ENCODE results near the gene HOXB5. TPM values are rescaled to one million over a fixed set of nuclear protein-coding genes. Genes with fewer than 3 reads are reported as not detected.

HOXB5 gene
- total RNA-seq, 1 donor from 2014 or later = not detected

- Histone ChIP-seq H3K36me3 (ENCODE audit: insufficient read depth, low read length) (no peaks in the 10 kb centered on the region), H2AFZ (ENCODE audit: low read depth, low read length) (no peak overlapping the region), H3K4me1 (ENCODE audit: insufficient read depth, low read length) (peaks cover 14% of the 10 kb centered on the region), H3K4me2 (ENCODE audit: low read length) (peak overlapping the region; percentile 90), H3K27ac (ENCODE audit: low read depth, low read length) (no peak overlapping the region), H3K9me3 (ENCODE audit: insufficient read depth, low read depth, low read length) (no peaks in the 10 kb centered on the region), H4K20me1 (ENCODE audit: insufficient read depth, low read length) (peaks cover 4% of the 10 kb centered on the region), H3K4me3 (ENCODE audit: insufficient read depth, low read depth, low read length) (no peak overlapping the region), H3K27me3 (ENCODE audit: insufficient read depth, low read length) (peaks cover 84% of the 10 kb centered on the region), H3K9ac (ENCODE audit: low read length) (no peak overlapping the region), H3K79me2 (ENCODE audit: insufficient read depth, low read length) (peaks cover 38% of the 10 kb centered on the region)
- Mint-ChIP-seq H3K36me3 (ENCODE audit: low read depth, unreplicated experiment) (no peaks in the 10 kb centered on the region), H3K4me1 (ENCODE audit: low read depth, unreplicated experiment) (peaks cover 3% of the 10 kb centered on the region), H3K27ac (ENCODE audit: unreplicated experiment) (no peak overlapping the region), H3K4me3 (ENCODE audit: unreplicated experiment) (no peak overlapping the region), H3K27me3 (ENCODE audit: low read depth, unreplicated experiment) (peaks cover 98% of the 10 kb centered on the region), H3K9me3 (ENCODE audit: unreplicated experiment) (peaks cover 32% of the 10 kb centered on the region)
- FAIRE-seq = no peak
- no peak for DNase-seq (ENCODE audit: low read depth)
- TF ChIP-seq EZH2 (IDR thresholded peaks at IDR 0.05; ENCODE audit: insufficient read depth, low read length) = no peak
- TF ChIP-seq CTCF (IDR thresholded peaks at IDR 0.05; ENCODE audit: insufficient read depth, low read depth, low read length) = no peak
These were observed 9.3 kb downstream of the HOXB5 start for GRCh38 chr17:48584223-48584741.

GRCh38 chr17:48583708-48584222, 9.8 kb downstream of the HOXB5 start:
- H3K4me2 ChIP-seq (ENCODE audit: low read length) = peak overlapping the region; percentile 90
- H3K36me3 ChIP-seq (ENCODE audit: insufficient read depth, low read length) = no peaks in the 10 kb centered on the region
- peaks cover 84% of the 10 kb centered on the region for H3K27me3 ChIP-seq (ENCODE audit: insufficient read depth, low read length)
- H3K9me3 ChIP-seq (ENCODE audit: insufficient read depth, low read depth, low read length) = no peaks in the 10 kb centered on the region
- H3K4me3 ChIP-seq (ENCODE audit: insufficient read depth, low read depth, low read length) = no peak overlapping the region
- H4K20me1 ChIP-seq (ENCODE audit: insufficient read depth, low read length) = peaks cover 4% of the 10 kb centered on the region
- no peak overlapping the region for H3K27ac Mint-ChIP-seq (ENCODE audit: unreplicated experiment)
- peaks cover 3% of the 10 kb centered on the region for H3K4me1 Mint-ChIP-seq (ENCODE audit: low read depth, unreplicated experiment)
- DNase-seq (ENCODE audit: low read depth) (no peak), FAIRE-seq (no peak)
- peaks cover 37% of the 10 kb centered on the region for H3K9me3 Mint-ChIP-seq (ENCODE audit: unreplicated experiment)
- H3K9ac ChIP-seq (ENCODE audit: low read length) = no peak overlapping the region
- peaks cover 98% of the 10 kb centered on the region for H3K27me3 Mint-ChIP-seq (ENCODE audit: low read depth, unreplicated experiment)
- H3K79me2 ChIP-seq (ENCODE audit: insufficient read depth, low read length) = peaks cover 42% of the 10 kb centered on the region
- H2AFZ ChIP-seq (ENCODE audit: low read depth, low read length) = no peak overlapping the region
- TF ChIP-seq EZH2 (IDR thresholded peaks at IDR 0.05; ENCODE audit: insufficient read depth, low read length) (no peak), CTCF (IDR thresholded peaks at IDR 0.05; ENCODE audit: insufficient read depth, low read depth, low read length) (no peak)
- no peak overlapping the region for H3K27ac ChIP-seq (ENCODE audit: low read depth, low read length)
- H3K4me1 ChIP-seq (ENCODE audit: insufficient read depth, low read length) = peaks cover 14% of the 10 kb centered on the region
- no peak overlapping the region for H3K4me3 Mint-ChIP-seq (ENCODE audit: unreplicated experiment)
- peaks cover 2% of the 10 kb centered on the region for H3K36me3 Mint-ChIP-seq (ENCODE audit: low read depth, unreplicated experiment)

- Histone ChIP-seq H4K20me1 (ENCODE audit: insufficient read depth, low read length) (peaks cover 4% of the 10 kb centered on the region), H3K4me2 (ENCODE audit: low read length) (peak overlapping the region; percentile 84), H3K27ac (ENCODE audit: low read depth, low read length) (peak overlapping the region; percentile 69), H3K9me3 (ENCODE audit: insufficient read depth, low read depth, low read length) (no peaks in the 10 kb centered on the region), H3K36me3 (ENCODE audit: insufficient read depth, low read length) (no peaks in the 10 kb centered on the region), H3K79me2 (ENCODE audit: insufficient read depth, low read length) (peaks cover 49% of the 10 kb centered on the region), H3K9ac (ENCODE audit: low read length) (peak overlapping the region; percentile 82), H3K27me3 (ENCODE audit: insufficient read depth, low read length) (peaks cover 79% of the 10 kb centered on the region), H2AFZ (ENCODE audit: low read depth, low read length) (no peak overlapping the region), H3K4me3 (ENCODE audit: insufficient read depth, low read depth, low read length) (peak overlapping the region; percentile 54), H3K4me1 (ENCODE audit: insufficient read depth, low read length) (peaks cover 14% of the 10 kb centered on the region)
- H3K36me3 Mint-ChIP-seq (ENCODE audit: low read depth, unreplicated experiment) = peaks cover 3% of the 10 kb centered on the region
- peaks cover 3% of the 10 kb centered on the region for H3K4me1 Mint-ChIP-seq (ENCODE audit: low read depth, unreplicated experiment)
- H3K27me3 Mint-ChIP-seq (ENCODE audit: low read depth, unreplicated experiment) = peaks cover 93% of the 10 kb centered on the region
- peak overlapping the region; percentile 41 for H3K27ac Mint-ChIP-seq (ENCODE audit: unreplicated experiment)
- H3K4me3 Mint-ChIP-seq (ENCODE audit: unreplicated experiment) = no peak overlapping the region
- no peak for FAIRE-seq
- DNase-seq (ENCODE audit: low read depth) = no peak
- peaks cover 39% of the 10 kb centered on the region for H3K9me3 Mint-ChIP-seq (ENCODE audit: unreplicated experiment)
- TF ChIP-seq EZH2 (IDR thresholded peaks at IDR 0.05; ENCODE audit: insufficient read depth, low read length) (no peak), CTCF (IDR thresholded peaks at IDR 0.05; ENCODE audit: insufficient read depth, low read depth, low read length) (no peak)
These were observed 10.9 kb downstream of the HOXB5 start for GRCh38 chr17:48582750-48583069.
